ENCODE data around the gene PLA2G4B. TPM values are rescaled to one million over a fixed set of nuclear protein-coding genes. Genes with fewer than 3 reads are reported as not detected.

Gene PLA2G4B, protein sequence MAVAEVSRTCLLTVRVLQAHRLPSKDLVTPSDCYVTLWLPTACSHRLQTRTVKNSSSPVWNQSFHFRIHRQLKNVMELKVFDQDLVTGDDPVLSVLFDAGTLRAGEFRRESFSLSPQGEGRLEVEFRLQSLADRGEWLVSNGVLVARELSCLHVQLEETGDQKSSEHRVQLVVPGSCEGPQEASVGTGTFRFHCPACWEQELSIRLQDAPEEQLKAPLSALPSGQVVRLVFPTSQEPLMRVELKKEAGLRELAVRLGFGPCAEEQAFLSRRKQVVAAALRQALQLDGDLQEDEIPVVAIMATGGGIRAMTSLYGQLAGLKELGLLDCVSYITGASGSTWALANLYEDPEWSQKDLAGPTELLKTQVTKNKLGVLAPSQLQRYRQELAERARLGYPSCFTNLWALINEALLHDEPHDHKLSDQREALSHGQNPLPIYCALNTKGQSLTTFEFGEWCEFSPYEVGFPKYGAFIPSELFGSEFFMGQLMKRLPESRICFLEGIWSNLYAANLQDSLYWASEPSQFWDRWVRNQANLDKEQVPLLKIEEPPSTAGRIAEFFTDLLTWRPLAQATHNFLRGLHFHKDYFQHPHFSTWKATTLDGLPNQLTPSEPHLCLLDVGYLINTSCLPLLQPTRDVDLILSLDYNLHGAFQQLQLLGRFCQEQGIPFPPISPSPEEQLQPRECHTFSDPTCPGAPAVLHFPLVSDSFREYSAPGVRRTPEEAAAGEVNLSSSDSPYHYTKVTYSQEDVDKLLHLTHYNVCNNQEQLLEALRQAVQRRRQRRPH
- total RNA-seq: 2.5 TPM

DNA sequence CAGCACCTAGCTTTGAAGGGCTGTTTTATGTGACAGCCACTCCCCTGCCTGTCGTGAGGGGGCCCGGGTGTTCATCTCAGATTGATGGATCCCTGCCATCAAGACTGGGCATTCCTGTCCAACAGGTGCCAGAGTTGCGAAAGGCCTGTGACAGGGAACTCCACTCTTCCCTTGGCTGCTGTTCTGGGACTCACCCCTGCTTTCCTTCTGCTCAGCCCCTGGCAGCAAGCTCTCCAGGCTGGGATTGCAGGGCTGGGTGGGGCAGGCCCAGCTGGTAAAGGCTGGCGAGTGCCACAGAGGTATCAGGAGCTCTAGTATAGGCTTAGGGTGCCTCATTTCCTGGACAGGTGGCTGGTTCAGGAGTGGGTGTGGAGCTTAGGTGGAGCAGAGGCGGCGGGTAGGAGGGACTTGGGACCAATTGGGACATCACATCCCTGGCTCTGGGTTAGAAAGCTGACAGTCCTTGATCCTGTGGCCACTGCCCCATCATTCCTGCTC, at the start of gene PLA2G4B:
Gene PLA2G4B (plus strand): TSS at position 448 of the 498 bp plus-strand sequence. CDS start 67 bp downstream, outside the sequence.
- no peak for DNase-seq

DNA sequence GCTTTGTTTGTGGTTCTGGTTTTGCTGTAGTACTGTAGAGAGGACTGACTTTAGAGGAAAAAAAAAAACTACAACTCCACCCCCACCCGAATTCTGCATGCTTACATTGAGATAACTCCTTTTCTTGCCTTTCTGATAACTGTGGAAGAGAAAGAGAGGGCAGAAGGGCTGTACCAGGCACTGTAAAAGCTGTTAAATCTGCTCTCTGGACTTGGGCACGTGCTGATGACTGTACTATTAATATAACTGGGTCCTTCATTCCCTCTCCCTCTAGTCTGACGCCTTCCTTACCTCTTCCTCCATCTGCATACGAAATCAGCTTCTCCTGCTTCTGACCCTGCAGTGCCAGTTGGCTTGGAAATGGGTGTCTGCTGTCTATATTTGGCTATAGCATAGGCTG, 49.4 kb upstream of the PLA2G4B start:
- DNase-seq: no peak

DNA sequence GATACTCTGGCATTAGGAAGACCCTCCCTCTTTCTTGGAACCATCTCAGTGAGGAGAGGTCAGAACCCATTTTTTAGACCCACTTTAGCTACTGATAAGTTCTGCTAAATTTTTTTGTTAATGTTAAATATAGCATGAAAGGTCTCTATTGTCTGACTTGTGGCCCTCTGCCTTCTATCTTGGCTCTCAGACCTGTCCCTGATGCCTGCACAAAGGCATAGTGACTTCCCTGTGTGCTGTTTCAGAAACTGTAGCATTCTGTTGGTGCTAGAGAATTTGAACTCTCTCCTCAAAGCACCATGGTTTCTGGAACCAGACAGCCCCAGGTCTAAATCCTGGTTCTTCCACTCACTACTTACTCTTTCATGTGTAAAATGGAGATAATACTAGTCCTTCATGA, 49.0 kb upstream of the PLA2G4B start:
- no peak for DNase-seq

GRCh38 chr15:41790169-41790568, 48.5 kb upstream of the PLA2G4B start:
- no peak for DNase-seq

DNA sequence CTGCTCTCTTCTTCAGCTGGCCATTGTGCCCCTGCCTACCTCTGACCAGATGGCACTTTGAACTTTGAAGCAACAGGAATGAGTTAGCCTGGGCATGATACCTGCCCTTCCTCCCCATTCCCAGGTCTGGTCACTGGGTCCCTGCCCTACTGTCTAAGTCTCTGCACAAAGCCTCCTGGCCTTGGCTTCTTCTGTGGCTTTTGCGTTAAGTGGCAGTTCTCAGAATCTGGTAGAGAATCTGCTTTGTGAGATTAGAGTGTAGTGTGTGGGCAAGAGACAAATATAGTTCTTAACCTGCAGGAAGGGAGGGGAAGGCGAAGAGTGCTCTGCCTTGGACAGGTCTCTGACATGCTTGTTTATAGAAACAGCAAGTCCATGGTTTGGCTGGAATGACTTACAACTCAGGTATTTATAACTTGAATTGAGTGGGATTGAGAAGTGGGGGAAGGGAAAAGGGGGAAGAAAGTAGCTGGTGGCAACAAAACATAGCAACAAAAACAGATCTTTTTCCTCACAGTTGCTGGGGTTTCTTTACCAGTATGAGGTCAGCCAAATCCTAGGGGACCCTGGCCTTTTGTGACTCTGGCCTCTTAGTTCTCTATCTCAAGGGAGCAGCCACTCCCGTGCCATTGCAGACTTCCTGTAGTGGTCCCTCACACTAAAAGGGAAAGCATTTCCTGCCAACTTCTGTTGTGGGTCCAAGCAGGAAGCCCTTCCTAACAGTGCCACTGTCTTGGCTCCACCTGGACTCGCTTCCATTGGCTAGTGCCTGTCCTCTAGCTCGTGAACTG, 47.7 kb upstream of the PLA2G4B start:
- no peak for DNase-seq

GRCh38 chr15:41791547-41791937, 47.1 kb upstream of the PLA2G4B start:
- DNase-seq: no peak

DNA sequence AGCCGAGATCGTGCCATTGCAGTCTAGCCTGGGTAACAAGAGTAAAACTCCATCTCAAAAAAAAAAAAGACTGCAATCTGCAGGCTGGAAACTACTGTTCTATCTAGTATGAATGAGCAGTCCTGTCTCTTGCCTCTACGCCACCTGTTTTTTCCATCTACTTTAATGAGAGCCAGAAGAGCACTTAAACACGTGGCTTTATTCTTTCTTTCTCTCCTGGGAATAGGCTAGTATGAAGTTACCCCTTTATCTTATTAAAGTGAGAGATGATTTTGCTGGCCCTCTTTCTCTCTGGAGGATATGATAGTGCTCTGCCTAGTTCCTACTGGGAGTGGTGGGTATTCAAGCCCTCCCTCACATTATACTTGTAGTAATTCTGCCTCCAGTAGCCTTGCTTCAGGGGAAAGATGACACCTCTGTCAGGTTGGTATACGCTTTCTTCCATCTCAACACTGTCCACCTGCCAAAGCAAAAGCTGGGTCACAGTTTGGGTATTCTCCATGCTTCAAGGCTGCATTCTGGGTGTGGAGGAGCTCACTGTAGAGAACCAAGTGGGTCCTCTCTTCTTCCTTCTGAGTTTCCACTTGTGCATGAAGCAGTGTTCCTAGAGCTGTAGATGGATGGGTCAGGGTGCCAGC, 46.5 kb upstream of the PLA2G4B start:
- DNase-seq: no peak

DNA sequence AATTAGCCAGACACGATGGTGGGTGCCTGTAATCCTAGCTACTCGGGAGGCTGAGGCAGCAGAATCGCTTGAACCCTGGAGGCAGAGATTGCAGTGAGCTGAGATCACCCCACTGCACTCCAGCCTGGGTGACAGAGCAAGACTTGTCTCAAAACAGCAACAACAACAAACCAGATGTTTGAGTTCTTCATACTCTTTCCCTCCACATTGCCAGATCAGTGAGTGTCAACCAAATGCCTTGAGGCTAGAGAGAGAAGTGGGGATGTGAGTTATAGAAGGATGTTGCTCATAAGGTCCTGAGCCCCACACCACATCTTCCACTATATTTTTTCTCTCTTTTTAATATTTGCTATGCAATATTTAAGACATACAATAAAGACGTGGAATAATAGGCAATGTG, 44.6 kb upstream of the PLA2G4B start:
- DNase-seq: no peak

- no peak for DNase-seq
Measured at GRCh38 chr15:41795996-41796856, 42.4 kb upstream of the PLA2G4B start.

DNA sequence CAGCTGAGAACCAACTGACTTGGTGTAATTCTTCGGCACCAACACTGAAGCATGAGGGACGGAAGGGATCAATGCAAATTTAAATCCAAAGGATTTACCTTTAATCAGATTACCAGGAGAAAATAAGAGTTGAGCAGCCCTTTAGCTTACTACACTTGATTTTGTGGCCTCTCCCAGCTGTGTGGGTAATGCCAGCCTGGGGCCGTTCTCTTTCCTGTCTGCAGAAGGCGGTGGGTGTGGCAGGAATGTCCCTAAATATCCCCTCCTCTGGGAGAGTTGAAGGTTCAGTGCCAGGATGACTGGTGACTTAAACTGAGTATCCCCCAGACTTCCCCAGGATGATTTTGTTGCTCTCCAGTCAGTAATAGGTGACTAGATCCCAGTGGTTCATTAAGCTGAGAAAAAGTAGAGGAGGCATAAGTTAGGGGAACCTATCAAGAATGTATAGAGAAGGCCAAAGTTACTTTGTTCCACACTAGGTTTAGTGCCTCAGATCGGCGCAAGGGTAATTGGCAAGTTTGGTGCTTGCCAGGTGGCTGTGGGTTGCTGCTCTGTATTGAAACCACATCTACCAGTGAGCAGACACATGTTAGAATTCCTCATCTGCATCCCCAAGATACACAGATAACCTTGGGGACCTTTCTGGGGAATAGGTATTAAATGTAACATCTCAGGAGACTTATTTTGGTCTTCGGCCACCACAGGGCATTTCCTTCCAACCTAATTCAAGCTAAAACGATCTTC, 41.3 kb upstream of the PLA2G4B start:
- DNase-seq: no peak

GRCh38 chr15:41798607-41799487, 39.8 kb upstream of the PLA2G4B start:
- no peak for DNase-seq

GRCh38 chr15:41799488-41799805, 39.2 kb upstream of the PLA2G4B start:
- DNase-seq: no peak

DNA sequence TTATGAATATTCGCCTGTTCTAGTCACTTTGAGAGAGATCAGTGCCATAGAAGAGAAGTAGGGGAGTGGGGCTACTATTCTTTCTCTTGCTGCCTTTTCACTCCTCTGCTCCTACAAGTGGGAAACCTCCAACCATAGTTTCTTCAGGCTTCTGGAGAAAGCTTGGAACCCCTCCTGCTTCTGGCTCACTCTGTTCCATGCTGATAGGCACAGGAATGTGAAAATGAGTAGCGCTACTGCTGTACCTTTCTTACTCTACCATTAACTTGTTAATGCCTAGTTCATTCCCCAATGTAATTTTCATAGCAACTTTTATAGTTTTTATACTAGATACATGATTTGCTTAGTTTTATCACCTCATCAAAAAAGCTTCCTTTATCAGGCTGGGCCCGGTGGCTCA, 37.5 kb upstream of the PLA2G4B start:
- DNase-seq: no peak

GRCh38 chr15:41801850-41802455, 36.7 kb upstream of the PLA2G4B start:
- DNase-seq: no peak

DNA sequence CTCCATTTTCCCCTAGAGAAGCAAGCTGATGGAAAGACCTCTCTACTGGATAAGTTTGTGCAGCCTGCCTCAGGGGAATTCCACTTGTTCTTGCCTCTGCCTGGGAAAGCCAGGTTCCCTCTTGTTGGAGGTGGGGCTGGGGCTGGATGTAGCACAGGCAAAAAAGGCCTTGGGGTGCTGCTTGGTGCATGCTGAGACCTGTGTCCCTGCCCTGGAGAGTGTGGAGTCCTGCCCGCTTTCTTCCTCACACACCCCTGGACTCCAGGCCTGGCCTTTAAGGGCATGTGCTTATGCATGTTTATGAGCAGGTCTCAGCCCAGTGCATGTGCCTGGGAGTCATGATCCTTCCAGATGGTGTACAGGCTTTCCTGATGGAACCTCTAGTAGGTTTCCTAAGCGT, 34.3 kb upstream of the PLA2G4B start:
- no peak for DNase-seq

DNA sequence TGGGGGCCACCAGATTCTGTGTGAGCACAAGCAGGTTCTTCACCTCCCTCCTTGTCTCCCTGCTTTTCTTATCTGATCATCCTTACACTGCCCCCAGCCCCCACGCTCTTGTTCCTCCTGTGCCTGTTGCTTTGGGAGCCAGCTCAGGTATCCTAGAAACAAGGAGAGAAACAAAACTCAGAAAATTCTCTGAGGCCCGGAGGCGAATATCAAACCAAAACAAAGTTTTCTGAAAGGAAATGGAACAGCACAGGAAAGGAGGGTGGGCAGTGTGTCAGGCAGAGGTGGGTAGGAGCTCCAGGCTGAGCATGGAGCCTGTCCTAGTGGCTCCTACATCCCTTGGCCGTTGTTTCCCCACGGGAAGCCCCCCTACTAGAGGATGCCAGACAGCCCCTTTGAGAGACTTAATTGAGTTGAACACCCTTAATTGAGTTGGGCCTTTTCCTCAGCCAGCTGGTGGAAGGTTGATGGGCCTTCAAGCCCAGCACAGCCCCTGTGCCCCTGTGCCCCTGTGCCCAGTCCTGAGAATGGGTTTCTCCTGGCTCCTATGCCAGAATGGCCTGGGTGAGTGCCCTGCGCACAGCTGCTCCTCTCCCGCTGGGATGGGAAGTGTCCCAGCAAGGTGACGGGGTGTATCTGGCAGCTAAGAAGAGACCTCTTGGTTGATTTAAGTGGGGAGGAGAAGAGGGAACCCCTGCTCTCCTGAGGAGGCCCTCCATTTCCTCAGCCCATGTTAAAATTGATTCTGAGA, 33.6 kb upstream of the PLA2G4B start:
- DNase-seq: no peak

- no peak for DNase-seq
Measured at GRCh38 chr15:41805711-41806110, 32.9 kb upstream of the PLA2G4B start.
